Measurements from ENCODE around the gene FBXL7. TPM values are rescaled to one million over a fixed set of nuclear protein-coding genes. Genes with fewer than 3 reads are reported as not detected.

The FBXL7 gene
- total and polyA plus RNA-seq, 2 of the 8 experiments (the other 6 are each of a cell fraction or from before 2014, with no cell fraction given), result 17.7 to 17.8 TPM

DNA sequence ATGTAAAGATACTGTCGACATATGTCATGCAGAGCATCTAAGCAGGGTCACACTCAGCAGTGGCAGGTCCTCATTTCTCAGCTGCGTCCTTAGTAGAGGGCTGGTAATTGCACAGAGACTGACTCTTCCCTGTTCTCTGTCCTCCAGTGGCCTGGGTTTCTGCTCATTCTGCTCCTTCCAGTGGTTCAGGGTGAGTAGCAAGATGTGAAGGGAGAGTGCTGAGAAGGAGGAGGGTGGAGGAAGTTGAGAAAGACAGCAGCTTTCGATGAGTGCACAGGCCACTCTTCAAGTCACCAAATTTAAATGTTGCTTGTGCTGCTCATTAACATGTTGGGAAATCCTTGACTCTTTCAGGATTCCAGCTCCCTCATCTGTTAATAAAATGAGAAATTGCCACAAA lies 203.9 kb downstream of the FBXL7 start (continued):
- TF ChIP-seq BRCA1 (IDR thresholded peaks at IDR 0.05; ENCODE audit: low read depth, low read length), result no peak
- TF ChIP-seq HDAC6 (IDR thresholded peaks at IDR 0.05; ENCODE audit: low read depth, low read length), result no peak
- no peak for TF ChIP-seq MAFK (IDR thresholded peaks at IDR 0.05; ENCODE audit: low read depth, low read length)
- TF ChIP-seq EZH2 (IDR thresholded peaks at IDR 0.05; ENCODE audit: low read depth, low read length, severe bottlenecking), result no peak
- no peak for TF ChIP-seq E2F6 (IDR thresholded peaks at IDR 0.05)
- TF ChIP-seq EP300 (IDR thresholded peaks at IDR 0.05; ENCODE audit: borderline replicate concordance in 1 of 2, low read depth in 2 of 2, low read length in 2 of 2), result no peak

Measured in H1 (cell line).